WTC11 (cell line): ENCODE data around the gene TYMS. TPM values are rescaled to one million over a fixed set of nuclear protein-coding genes. Genes with fewer than 3 reads are reported as not detected.

ENCODE experiments used
- ATAC-seq: fragments of 200-7000 bp; cut with Tn5 transposase; 2 replicates; pipeline ENCODE4 v1.10.0; 2021; ENCODE audit warnings: mild to moderate bottlenecking, moderate library complexity
- CTCF ChIA-PET: fragments of 300-600 bp; sonication (Branson Sonifier 250); formaldehyde crosslinking; loops from one replicate; lab custom pipeline; 2021; ENCODE audit warnings: antibody characterized with exemption; lab: Charles Lee
- POLR2A ChIA-PET: fragments of 350-600 bp; sonication (Branson Sonifier 250); formaldehyde crosslinking; loops from one replicate; lab custom pipeline; 2021; ENCODE audit warnings: antibody characterized with exemption; lab: Charles Lee
- DNase-seq: peaks from one replicate; pipeline ENCODE4 v3.0.0; 2021; ENCODE audit warnings: low spot score
- H3K27ac Mint-ChIP-seq: 2 replicates; pipeline ENCODE4 v1.8.0; 2021; ENCODE audit warnings: mixed read lengths
- H3K27me3 Mint-ChIP-seq: 2 replicates; pipeline ENCODE4 v1.8.0; 2021; ENCODE audit warnings: low read depth, mild to moderate bottlenecking, moderate library complexity, mixed read lengths
- H3K36me3 Mint-ChIP-seq: 2 replicates; pipeline ENCODE4 v1.8.0; 2021; ENCODE audit warnings: mixed read lengths
- H3K4me1 Mint-ChIP-seq: 2 replicates; pipeline ENCODE4 v1.8.0; 2022; ENCODE audit warnings: mixed read lengths
- H3K4me3 Mint-ChIP-seq: 2 replicates; pipeline ENCODE4 v1.8.0; 2021; ENCODE audit warnings: mild to moderate bottlenecking, moderate library complexity, mixed read lengths
- H3K9me3 Mint-ChIP-seq: 2 replicates; pipeline ENCODE4 v1.8.0; 2021; ENCODE audit warnings: mixed read lengths
- AFF4 ChIP-seq: sonication (generic); formaldehyde crosslinking; IDR thresholded peaks from 2 replicates; pipeline ENCODE4 v1.8.1; 2023; ENCODE audit warnings: mild to moderate bottlenecking, missing genetic modification reagents, borderline replicate concordance
- CTCF ChIP-seq: fragments of 200-600 bp; IDR thresholded peaks from 2 replicates; pipeline ENCODE4 v1.8.0; 2022; ENCODE audit warnings: antibody characterized with exemption
- ELF4 ChIP-seq: sonication (generic); formaldehyde crosslinking; IDR thresholded peaks from 2 replicates; pipeline ENCODE4 v1.8.1; 2022; ENCODE audit warnings: low read depth, mild to moderate bottlenecking, moderate library complexity, missing genetic modification reagents
- ESRRA ChIP-seq: sonication (generic); formaldehyde crosslinking; IDR thresholded peaks from 2 replicates; pipeline ENCODE4 v1.8.1; 2022; ENCODE audit warnings: mild to moderate bottlenecking, missing genetic modification reagents, borderline replicate concordance
- FOXP4 ChIP-seq: sonication (generic); formaldehyde crosslinking; IDR thresholded peaks from 2 replicates; pipeline ENCODE4 v1.8.0; 2022; ENCODE audit warnings: mild to moderate bottlenecking, missing genetic modification reagents
- GTF2I ChIP-seq: fragments of 250-450 bp; sonication (Bioruptor Pico); conservative IDR thresholded peaks from 2 replicates; pipeline ENCODE4 v1.4.0; 2021; ENCODE audit warnings: mild to moderate bottlenecking
- IRF1 ChIP-seq: sonication (generic); formaldehyde crosslinking; IDR thresholded peaks from 2 replicates; pipeline ENCODE4 v1.8.0; 2023; ENCODE audit warnings: missing genetic modification reagents
- MXD4 ChIP-seq: fragments of 250-450 bp; sonication (Bioruptor Pico); IDR thresholded peaks from 2 replicates; pipeline ENCODE4 v1.8.0; 2021; ENCODE audit warnings: mild to moderate bottlenecking, moderate library complexity, borderline replicate concordance
- NR2C2 ChIP-seq: sonication (generic); formaldehyde crosslinking; IDR thresholded peaks from 2 replicates; pipeline ENCODE4 v1.8.0; 2022; ENCODE audit warnings: mild to moderate bottlenecking, missing genetic modification reagents
- OVOL2 ChIP-seq: fragments of 250-450 bp; sonication (Bioruptor Pico); IDR thresholded peaks from 2 replicates; pipeline ENCODE4 v1.9.0; 2021; ENCODE audit warnings: mild to moderate bottlenecking, borderline replicate concordance
- PRDM15 ChIP-seq: sonication (generic); formaldehyde crosslinking; IDR thresholded peaks from 2 replicates; pipeline ENCODE4 v1.8.0; 2022; ENCODE audit warnings: missing genetic modification reagents
- PREB ChIP-seq: sonication (generic); formaldehyde crosslinking; IDR thresholded peaks from 2 replicates; pipeline ENCODE4 v1.8.1; 2022; ENCODE audit warnings: mild to moderate bottlenecking, missing genetic modification reagents, moderate library complexity, borderline replicate concordance
- STAT6 ChIP-seq: sonication (generic); formaldehyde crosslinking; conservative IDR thresholded peaks from 2 replicates; pipeline ENCODE4 v1.8.1; 2023; ENCODE audit warnings: mild to moderate bottlenecking, low read depth, missing genetic modification reagents, moderate library complexity
- TCF7 ChIP-seq: sonication (generic); formaldehyde crosslinking; IDR thresholded peaks from 2 replicates; pipeline ENCODE4 v1.8.0; 2022; ENCODE audit warnings: mild to moderate bottlenecking, low read depth, missing genetic modification reagents, moderate library complexity
- TP53 ChIP-seq: sonication (generic); formaldehyde crosslinking; IDR thresholded peaks from 2 replicates; pipeline ENCODE4 v1.8.1; 2023; ENCODE audit warnings: mild to moderate bottlenecking, missing genetic modification reagents
- total RNA-seq: library from RNA; stranded (reverse); gene quantifications from 3 replicates; pipeline ENCODE4 v1.2.3, GENCODE V29; 2021

TYMS gene
- total RNA-seq, 1 experiment from 2014 or later = 86.4 TPM

- no peak overlapping the region for H3K27ac Mint-ChIP-seq
- ATAC-seq (no peak; the same call in 1 of the 2 replicates), DNase-seq (peak; percentile 28)
- TF ChIP-seq AFF4 (CRISPR knock-in tag) (no peak), TP53 (CRISPR knock-in tag) (no peak), ELF4 (CRISPR knock-in tag) (no peak), MXD4 (no peak), TCF7 (CRISPR knock-in tag) (no peak), IRF1 (CRISPR knock-in tag) (no peak), CTCF (no peak), GTF2I (CRISPR knock-in tag) (no peak), ESRRA (CRISPR knock-in tag) (no peak), STAT6 (CRISPR knock-in tag) (no peak), PRDM15 (CRISPR knock-in tag) (no peak), FOXP4 (CRISPR knock-in tag) (no peak), PREB (no peak), NR2C2 (CRISPR knock-in tag) (no peak), OVOL2 (CRISPR knock-in tag) (no peak)
- H3K4me1 Mint-ChIP-seq = peaks cover 2% of the 10 kb centered on the region; the same call in 1 of the 2 replicates
- H3K4me3 Mint-ChIP-seq = no peak overlapping the region
- POLR2A ChIA-PET = interaction anchor here (1.2 kb wide), 1 partner anchor 21 kb away, joined by 3 read pairs; the partner anchor contains the start of gene TYMS
- H3K27me3 Mint-ChIP-seq = no peaks in the 10 kb centered on the region
- H3K9me3 Mint-ChIP-seq = no peaks in the 10 kb centered on the region
- peaks cover 49% of the 10 kb centered on the region for H3K36me3 Mint-ChIP-seq
- CTCF ChIA-PET = interaction anchor here (1.1 to 2.7 kb wide), 5 partner anchors 13 to 161 kb away, joined by 3 to 8 read pairs (median 5); partner anchors contain the start of gene ENOSF1
Measured at GRCh38 chr18:678482-679182, 21.2 kb downstream of the TYMS start.
